HG03457 (cell line): ENCODE measurements around the gene TLE6.
"Not testable (repeated sequence)": the region's sequence is repeated elsewhere in the genome, so short reads cannot be mapped to it uniquely, and the experiment has no call there.

Experiments used
- ATAC-seq: cut with Tn5 transposase; IDR thresholded peaks from one replicate; pipeline ENCODE4 v1.9.1; 2021; ENCODE audit warnings: moderate number of reproducible peaks; ENCODE audit not compliant: unreplicated experiment

TLE6 gene

GRCh38 chr19:2977001-2977745 lies at the start of gene TLE6:
Gene TLE6, plus strand, starts transcription at chr19:2977564. Its CDS starts 670 bp downstream, at chr19:2978234.
- ATAC-seq, result peak; percentile 82

GRCh38 chr19:2933490-2933910 lies 43.9 kb upstream of the TLE6 start:
- ATAC-seq, result no peak

GRCh38 chr19:2935863-2936262 lies 41.5 kb upstream of the TLE6 start:
- ATAC-seq, result not testable (repeated sequence)

- ATAC-seq, result no peak
These were observed 34.3 kb upstream of the TLE6 start for GRCh38 chr19:2942928-2943640.

GRCh38 chr19:2944403-2944774 lies 33.0 kb upstream of the TLE6 start:
- ATAC-seq, result no peak

- ATAC-seq, result peak; percentile 80
These were observed 32.4 kb upstream of the TLE6 start, which contains the start of gene ZNF77 for GRCh38 chr19:2944775-2945574. Gene ZNF77, minus strand, starts transcription at chr19:2944971. Its CDS starts 131 bp downstream, at chr19:2944840.

- no peak for ATAC-seq
These were observed 31.7 kb upstream of the TLE6 start for GRCh38 chr19:2945575-2946184.

- ATAC-seq, result peak; percentile 8
These were observed 27.5 kb upstream of the TLE6 start for GRCh38 chr19:2949939-2950285.

GRCh38 chr19:2950286-2951124 lies 26.9 kb upstream of the TLE6 start:
- peak; percentile 78 for ATAC-seq

GRCh38 chr19:2952953-2953481 lies 24.3 kb upstream of the TLE6 start:
- no peak for ATAC-seq

GRCh38 chr19:2957160-2957559 lies 20.2 kb upstream of the TLE6 start:
- ATAC-seq, result no peak

- no peak for ATAC-seq
These were observed 17.2 kb upstream of the TLE6 start for GRCh38 chr19:2960120-2960519.

- ATAC-seq, result no peak
These were observed 15.2 kb upstream of the TLE6 start for GRCh38 chr19:2962018-2962670.

- no peak for ATAC-seq
These were observed 14.2 kb upstream of the TLE6 start for GRCh38 chr19:2963122-2963521.

GRCh38 chr19:2963631-2964030 lies 13.7 kb upstream of the TLE6 start:
- ATAC-seq, result not testable (repeated sequence)

- ATAC-seq, result no peak
These were observed 12.5 kb upstream of the TLE6 start for GRCh38 chr19:2964874-2965273.

- ATAC-seq, result no peak
These were observed 9.4 kb upstream of the TLE6 start for GRCh38 chr19:2967972-2968371.

GRCh38 chr19:2969104-2969504 lies 8.3 kb upstream of the TLE6 start:
- ATAC-seq, result no peak

GRCh38 chr19:2970201-2970835 lies 7.0 kb upstream of the TLE6 start:
- ATAC-seq, result no peak
